Activated CD4-positive, alpha-beta T cell treated with anti-CD3 and anti-CD28 coated beads, Interleukin-2, amount 50 U/mL, for 48 hours (primary cell): ENCODE data around the gene JADE2.
A peak's percentile ranks its signal among the peaks of the same experiment; 100 is the strongest.
"Not testable (repeated sequence)": the region's sequence is repeated elsewhere in the genome, so short reads cannot be mapped to it uniquely, and the experiment has no call there.

Experiments
- DNase-seq, 2 experiments: peaks; one replicate each; pipeline ENCODE4 v3.0.0-alpha.2; 2020

JADE2 gene

GRCh38 chr5:134508521-134509195, 16.8 kb upstream of the JADE2 start:
- no peak for DNase-seq

- no peak for DNase-seq
Measured at GRCh38 chr5:134509308-134510040, 16.0 kb upstream of the JADE2 start.

- DNase-seq = peak; percentile 60 to 72
Measured at GRCh38 chr5:134510970-134511795, 14.3 kb upstream of the JADE2 start.

- no peak for DNase-seq
Measured at GRCh38 chr5:134511796-134512660, 13.4 kb upstream of the JADE2 start.

- DNase-seq = no peak
Measured at GRCh38 chr5:134512661-134512999, 12.8 kb upstream of the JADE2 start.

GRCh38 chr5:134515801-134516200, 9.7 kb upstream of the JADE2 start:
- no peak for DNase-seq

DNA sequence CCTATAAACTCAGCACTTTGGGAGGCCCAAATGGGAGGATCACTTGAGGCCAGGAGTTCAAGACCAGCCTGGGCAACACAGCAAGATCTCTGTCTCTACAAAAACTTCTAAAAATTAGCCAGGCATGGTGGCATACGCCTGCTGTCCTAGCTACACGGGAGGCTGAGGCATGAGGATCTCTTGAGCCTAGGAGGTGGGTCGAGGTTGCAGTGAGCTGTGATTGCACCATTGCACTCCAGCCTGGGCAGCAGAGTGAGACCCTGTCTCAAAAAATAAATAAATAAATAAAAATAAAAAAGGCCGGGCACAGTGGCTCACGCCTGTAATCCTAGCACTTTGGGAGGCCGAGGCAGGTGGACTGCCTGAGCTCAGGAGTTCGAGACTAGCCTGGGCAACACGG, 8.5 kb upstream of the JADE2 start:
- not testable (repeated sequence) for DNase-seq

- DNase-seq = no peak
Measured at GRCh38 chr5:134517553-134517952, 7.9 kb upstream of the JADE2 start.

GRCh38 chr5:134519989-134520388, 5.5 kb upstream of the JADE2 start:
- DNase-seq = no peak

DNA sequence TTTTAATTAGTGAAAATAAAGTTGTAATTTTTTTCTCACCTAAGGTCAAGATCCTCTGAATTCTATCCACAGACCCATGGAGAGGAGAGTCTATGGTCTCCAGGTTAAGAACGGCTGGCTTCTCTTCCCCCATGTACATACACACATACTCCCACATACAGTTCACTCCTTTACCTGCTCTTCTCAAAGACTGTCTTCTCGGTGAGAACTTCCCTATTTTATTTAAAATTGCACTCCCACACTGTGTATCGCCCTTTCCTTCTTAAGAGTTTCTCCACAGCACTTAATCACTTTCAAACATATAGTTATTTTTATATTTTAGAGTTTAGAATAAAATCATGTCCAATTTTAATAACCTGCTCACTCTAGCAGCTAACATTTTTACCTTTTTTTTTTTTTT, 3.6 kb upstream of the JADE2 start:
- no peak for DNase-seq

- no peak for DNase-seq
Measured at GRCh38 chr5:134523543-134524271, 1.8 kb upstream of the JADE2 start.

DNA sequence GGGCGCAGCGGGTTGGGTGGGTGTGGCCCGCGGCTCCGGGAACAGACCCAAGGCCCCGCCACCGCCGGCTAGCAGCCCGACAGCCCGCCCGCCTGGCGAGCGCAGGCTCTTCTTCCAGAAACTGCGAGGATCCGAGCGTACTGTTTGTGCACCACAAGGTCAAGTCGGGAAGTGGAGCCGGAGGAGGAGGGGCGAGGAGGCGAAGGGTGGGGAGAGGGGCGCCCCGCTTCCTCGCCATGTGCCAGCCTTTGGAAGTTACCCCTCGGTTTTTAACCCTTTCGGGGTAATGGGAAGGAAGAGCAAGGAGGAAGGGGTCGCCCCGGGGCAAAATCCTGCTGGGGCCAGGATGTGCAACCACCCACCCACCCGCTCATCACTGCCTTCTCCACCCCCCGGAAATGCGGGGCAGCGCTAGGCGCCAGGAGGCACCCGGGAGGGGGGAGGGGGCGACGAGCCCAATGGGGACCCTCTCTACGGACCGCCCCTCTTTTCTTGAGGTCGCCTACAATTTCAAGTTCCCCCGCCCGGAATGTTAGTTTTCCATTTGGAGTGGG, 1.1 kb upstream of the JADE2 start:
- DNase-seq = peak; percentile 70 to 78

DNA sequence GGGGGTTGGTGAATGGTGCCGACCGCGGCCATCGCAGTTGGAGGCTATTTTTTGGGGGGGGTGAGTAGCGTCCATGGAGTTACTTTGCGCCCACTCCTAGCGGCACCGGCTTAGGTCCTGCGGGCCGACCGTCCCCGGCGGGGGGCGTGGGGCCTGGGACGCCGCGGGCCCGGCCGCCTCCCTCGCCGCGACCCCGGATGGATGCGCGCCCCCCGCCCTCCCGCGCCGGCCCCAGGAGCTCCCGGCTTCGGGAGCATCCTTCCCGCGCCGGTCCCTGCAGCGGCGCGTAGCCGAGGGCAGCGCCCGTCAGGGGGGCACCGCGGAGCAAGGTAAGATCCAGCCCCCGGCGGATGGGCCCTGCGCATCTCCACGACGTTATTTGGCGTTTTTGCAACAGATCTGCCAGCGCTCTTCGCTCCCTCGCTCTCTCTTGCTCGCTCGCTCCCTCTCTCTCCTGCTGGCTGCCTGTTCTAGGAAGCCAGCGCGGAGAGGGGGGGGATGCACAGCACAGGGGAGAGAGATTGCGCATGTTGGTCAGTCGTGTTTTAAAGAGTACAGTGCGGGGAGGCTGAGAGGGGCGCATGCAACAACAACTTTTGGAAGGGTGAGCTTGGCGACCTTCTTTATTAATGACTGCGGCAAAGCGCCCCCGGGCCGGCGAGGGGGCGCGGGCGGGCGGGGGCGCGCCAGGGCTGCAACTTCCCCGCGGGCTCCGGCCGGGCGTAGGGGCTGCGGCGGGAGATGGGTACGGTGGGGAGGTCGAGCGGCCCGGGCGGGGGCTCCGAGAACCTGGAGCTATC, 413 bp downstream of the JADE2 start:
- DNase-seq = peak; percentile 60 to 68

DNA sequence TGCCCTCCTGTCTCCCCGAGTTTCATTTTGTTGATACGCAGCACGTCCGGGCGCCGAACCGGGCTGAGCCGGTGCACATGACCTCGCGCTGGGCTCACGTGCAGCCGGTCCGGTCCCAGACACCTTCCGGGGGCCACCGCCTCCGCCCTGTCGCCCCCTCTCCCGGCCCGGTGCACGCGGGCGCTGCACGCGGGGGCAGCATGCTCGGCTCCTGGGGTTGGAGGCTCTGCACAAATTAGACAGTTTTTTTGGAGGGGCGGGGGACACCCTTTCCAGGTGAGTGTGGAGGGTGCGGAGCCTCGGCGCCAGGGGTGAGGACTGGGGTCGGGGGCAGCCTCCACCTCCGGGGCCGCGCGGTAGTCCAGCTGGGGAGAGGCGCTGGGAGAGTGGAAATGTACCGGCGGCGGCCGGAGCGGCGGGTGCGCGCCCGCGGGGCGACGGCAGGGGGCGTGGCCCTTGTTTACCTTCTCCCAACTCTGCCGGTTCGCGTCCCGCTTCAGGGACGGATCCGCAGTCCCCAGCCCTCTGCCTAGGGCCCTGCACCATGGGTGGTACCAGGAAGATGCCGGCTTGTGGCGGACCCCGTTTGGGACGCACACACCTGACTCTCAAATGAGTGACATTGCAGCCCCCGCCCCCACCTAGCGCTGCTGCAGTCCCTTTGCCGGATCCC, 1.1 kb downstream of the JADE2 start:
- DNase-seq = peak; percentile 86 to 89

DNA sequence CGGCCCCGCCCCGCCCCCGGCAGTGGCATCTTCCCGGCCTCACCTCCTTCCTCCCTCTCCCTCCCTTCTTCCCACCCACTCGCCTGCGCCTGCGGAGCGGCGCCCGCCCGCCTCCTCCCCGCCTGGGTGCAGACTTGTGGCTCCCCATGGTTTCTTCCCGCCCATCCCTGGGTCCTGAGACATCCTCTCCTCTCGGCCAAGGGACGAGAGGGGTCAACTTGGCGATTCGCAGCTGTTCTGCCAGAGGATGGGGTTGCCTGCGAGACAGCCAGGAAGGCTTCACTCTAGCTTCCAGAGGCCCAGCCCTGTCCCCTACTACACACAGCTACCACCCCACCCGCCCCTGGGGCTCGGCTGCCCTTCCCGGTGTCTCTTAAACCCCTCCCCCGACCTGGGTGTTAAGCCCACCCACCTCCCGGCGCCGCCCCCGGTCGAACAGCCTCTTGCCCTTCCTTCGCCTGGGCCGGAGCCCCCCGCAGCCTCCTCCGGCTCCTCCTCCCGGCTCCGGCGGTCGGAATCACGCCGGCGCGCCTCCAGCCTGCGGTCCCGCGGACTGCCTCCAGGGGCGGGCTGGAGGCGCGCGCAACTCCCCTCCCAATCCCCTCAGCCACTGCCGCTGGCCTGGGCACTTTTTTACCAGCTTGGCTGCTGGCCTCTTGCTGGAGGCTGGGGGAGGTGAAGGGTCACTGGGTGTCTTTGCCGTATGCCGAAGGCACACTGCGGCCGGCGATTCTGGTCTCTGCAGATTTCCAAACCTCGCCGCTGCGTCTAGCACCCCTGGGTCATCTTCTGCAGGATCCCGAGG, 1.9 kb downstream of the JADE2 start:
- peak; percentile 81 to 86 for DNase-seq

- DNase-seq = no peak
Measured at GRCh38 chr5:134527961-134528424, 2.5 kb downstream of the JADE2 start.

DNA sequence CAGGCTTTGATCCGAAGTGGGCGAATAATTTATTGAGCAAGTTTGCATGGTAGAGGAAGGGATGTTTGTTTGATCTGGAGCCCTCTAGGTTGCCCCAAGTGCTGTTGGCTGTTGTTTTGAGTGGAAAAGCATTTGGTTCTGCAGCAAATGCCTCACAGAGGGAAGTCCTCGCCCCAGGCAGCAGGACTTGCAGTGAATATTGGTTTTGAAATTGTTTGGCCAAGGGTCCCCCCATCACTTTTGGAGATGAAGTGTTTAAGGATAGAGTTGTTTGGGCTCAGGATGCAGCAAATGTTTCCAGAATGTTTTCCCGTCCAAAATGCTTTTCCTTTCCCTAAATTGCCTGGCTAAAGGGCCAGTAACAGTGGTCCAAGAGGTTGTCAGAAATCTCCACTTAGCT, 3.1 kb downstream of the JADE2 start:
- no peak for DNase-seq

DNA sequence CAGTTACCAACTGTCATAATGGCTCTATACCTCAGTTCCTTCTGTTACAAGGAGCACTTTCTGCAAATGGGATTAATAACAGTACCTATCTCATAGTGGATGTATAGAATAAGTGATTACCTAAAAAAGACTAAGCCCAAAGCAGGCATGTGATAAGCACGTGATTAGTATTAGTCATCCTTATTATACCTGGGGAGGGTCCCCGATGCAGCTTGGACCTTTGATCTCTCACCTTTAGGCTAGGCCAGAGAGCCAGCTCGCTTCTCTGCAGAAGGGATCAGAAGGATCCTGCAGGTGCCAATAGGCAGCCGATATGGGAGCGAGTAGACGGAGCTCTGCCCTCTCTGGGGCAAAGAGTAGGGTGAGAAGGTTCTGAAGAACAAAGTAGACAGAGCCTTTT, 4.0 kb downstream of the JADE2 start:
- DNase-seq = no peak
